Naive B cell (primary cell): ENCODE measurements around the gene CYP2U1. TPM values are rescaled to one million over a fixed set of nuclear protein-coding genes. Genes with fewer than 3 reads are reported as not detected.

Source experiments
- ATAC-seq, 2 donors: fragments of 150-1000 bp; cut with Tn5 transposase; 2 replicates each; pipeline ENCODE4 v1.10.0; 2021; ENCODE audit warnings: low read depth in 2 of 2, mild to moderate bottlenecking in 2 of 2, moderate library complexity in 2 of 2
- DNase-seq: peaks from one replicate; pipeline ENCODE4 v3.0.0; 2022
- H3K27ac Mint-ChIP-seq, 6 donors: one replicate each; pipeline ENCODE4 v1.8.0; 2020 to 2022; ENCODE audit warnings: mild to moderate bottlenecking in 6 of 6, mixed read lengths in 6 of 6, moderate library complexity in 5 of 6, inconsistent platforms in 2 of 6
- H3K27me3 Mint-ChIP-seq, 3 donors: one replicate each; pipeline ENCODE4 v1.8.0; 2021 to 2022; ENCODE audit warnings: mixed read lengths in 3 of 3, mild to moderate bottlenecking in 1 of 3
- H3K36me3 Mint-ChIP-seq, 2 donors: one replicate each; pipeline ENCODE4 v1.8.0; 2020 to 2022; ENCODE audit warnings: mixed read lengths in 2 of 2, inconsistent platforms in 1 of 2, mild to moderate bottlenecking in 1 of 2
- H3K4me1 Mint-ChIP-seq, 3 donors: one replicate each; pipeline ENCODE4 v1.8.0; 2020 to 2022; ENCODE audit warnings: mixed read lengths in 3 of 3, inconsistent platforms in 1 of 3, mild to moderate bottlenecking in 1 of 3, moderate library complexity in 1 of 3
- H3K4me3 Mint-ChIP-seq, 8 donors: one replicate each; pipeline ENCODE4 v1.8.0; 2020 to 2022; ENCODE audit warnings: mild to moderate bottlenecking in 8 of 8, mixed read lengths in 8 of 8, moderate library complexity in 8 of 8, inconsistent platforms in 2 of 8
- H3K9me3 Mint-ChIP-seq, 7 donors: one replicate each; pipeline ENCODE4 v1.8.0; 2020 to 2022; ENCODE audit warnings: mixed read lengths in 7 of 7, mild to moderate bottlenecking in 5 of 7, inconsistent platforms in 2 of 7, moderate library complexity in 1 of 7
- polyA plus RNA-seq, 6 donors: library from polyadenylated mRNA; unstranded; fragments of 300-500 nt; fragmentation: Illumina TruSeq; gene quantifications; one replicate each; pipeline ENCODE4 v1.2.3, GENCODE V29; 2021; ENCODE audit warnings: low read depth in 6 of 6

Gene CYP2U1
- 10 to 100 TPM; 11.3 to 25.6 (median 14.6) TPM for polyA plus RNA-seq

- H3K27me3 Mint-ChIP-seq: no peaks in the 10 kb centered on the region
- H3K9me3 Mint-ChIP-seq: no peaks in the 10 kb centered on the region
- peaks cover 35 to 51% (median 41%) of the 10 kb centered on the region in 3 donors for H3K4me1 Mint-ChIP-seq
- H3K4me3 Mint-ChIP-seq: peak within 1 kb of the TSS; percentile 86 to 99 (median 94)
- DNase-seq (peak; percentile 87), ATAC-seq (peak; percentile 89)
- peak within 1 kb of the TSS; percentile 90 to 99 (median 96) for H3K27ac Mint-ChIP-seq
- no peaks in the 10 kb centered on the region for H3K36me3 Mint-ChIP-seq
These were observed at the start of gene CYP2U1 for GRCh38 chr4:107930821-107931774. CYP2U1 (plus strand) TSS chr4:107931549; CDS start chr4:107931644, 95 bp downstream.

- Mint-ChIP-seq H3K36me3 (no peaks in the 10 kb centered on the region), H3K27ac (no peak overlapping the region), H3K4me1 (no peaks in the 10 kb centered on the region), H3K4me3 (no peak overlapping the region), H3K9me3 (peaks cover 0 to 30% (median 4%) of the 10 kb centered on the region in 7 donors), H3K27me3 (peaks cover 0 to 29% (median 24%) of the 10 kb centered on the region in 3 donors)
- no peak for DNase-seq
- no peak for ATAC-seq
These were observed 45.5 kb upstream of the CYP2U1 start for GRCh38 chr4:107885865-107886264.

GRCh38 chr4:107888237-107888636 is 43.1 kb upstream of the CYP2U1 start:
- Mint-ChIP-seq H3K27me3 (peaks cover 6 to 23% (median 16%) of the 10 kb centered on the region in 3 donors), H3K36me3 (no peaks in the 10 kb centered on the region), H3K4me3 (no peak overlapping the region), H3K4me1 (no peaks in the 10 kb centered on the region), H3K27ac (no peak overlapping the region), H3K9me3 (peaks cover 0 to 30% (median 4%) of the 10 kb centered on the region in 7 donors)
- ATAC-seq (no peak), DNase-seq (no peak)

GRCh38 chr4:107890779-107891178 is 40.6 kb upstream of the CYP2U1 start:
- Mint-ChIP-seq H3K4me1 (no peaks in the 10 kb centered on the region), H3K27ac (peak overlapping the region in 1 of 6 donors; percentile 39), H3K27me3 (peaks cover 7 to 15% (median 14%) of the 10 kb centered on the region in 3 donors), H3K4me3 (no peak overlapping the region), H3K9me3 (peaks cover 0 to 30% (median 4%) of the 10 kb centered on the region in 7 donors), H3K36me3 (no peaks in the 10 kb centered on the region)
- no peak for DNase-seq
- no peak for ATAC-seq

GRCh38 chr4:107891299-107891698 is 40.0 kb upstream of the CYP2U1 start:
- no peak for DNase-seq
- no peak overlapping the region for H3K27ac Mint-ChIP-seq
- H3K4me3 Mint-ChIP-seq: no peak overlapping the region
- no peak for ATAC-seq
- H3K36me3 Mint-ChIP-seq: no peaks in the 10 kb centered on the region
- H3K9me3 Mint-ChIP-seq: peaks cover 0 to 30% (median 4%) of the 10 kb centered on the region in 7 donors
- no peaks in the 10 kb centered on the region for H3K4me1 Mint-ChIP-seq
- peaks cover 11 to 19% (median 14%) of the 10 kb centered on the region in 3 donors for H3K27me3 Mint-ChIP-seq

- no peaks in the 10 kb centered on the region for H3K4me1 Mint-ChIP-seq
- H3K36me3 Mint-ChIP-seq: no peaks in the 10 kb centered on the region
- peak overlapping the region in 1 of 6 donors; percentile 57 for H3K27ac Mint-ChIP-seq
These were observed 37.9 kb upstream of the CYP2U1 start for GRCh38 chr4:107893171-107894137.

GRCh38 chr4:107894138-107894603 is 37.2 kb upstream of the CYP2U1 start:
- Mint-ChIP-seq H3K36me3 (no peaks in the 10 kb centered on the region), H3K4me1 (no peaks in the 10 kb centered on the region), H3K27me3 (peaks cover 11 to 33% (median 14%) of the 10 kb centered on the region in 3 donors), H3K4me3 (no peak overlapping the region), H3K27ac (no peak overlapping the region), H3K9me3 (peaks cover 0 to 7% (median 3%) of the 10 kb centered on the region in 7 donors)
- no peak for ATAC-seq
- no peak for DNase-seq

More at GRCh38 chr4:107893171-107894137, 37.9 kb upstream of the CYP2U1 start:
- Mint-ChIP-seq H3K9me3 (peaks cover 0 to 12% (median 3%) of the 10 kb centered on the region in 7 donors), H3K27me3 (peaks cover 11 to 29% (median 14%) of the 10 kb centered on the region in 3 donors), H3K4me3 (no peak overlapping the region)
- ATAC-seq: no peak
- no peak for DNase-seq

- Mint-ChIP-seq H3K27ac (no peak overlapping the region), H3K4me3 (no peak overlapping the region), H3K36me3 (no peaks in the 10 kb centered on the region), H3K9me3 (no peaks in the 10 kb centered on the region), H3K27me3 (peaks cover 14 to 45% (median 26%) of the 10 kb centered on the region in 3 donors), H3K4me1 (no peaks in the 10 kb centered on the region)
- DNase-seq (no peak), ATAC-seq (no peak)
These were observed 35.1 kb upstream of the CYP2U1 start for GRCh38 chr4:107896158-107896645.

- H3K27me3 Mint-ChIP-seq: peaks cover 15 to 41% (median 29%) of the 10 kb centered on the region in 3 donors
- H3K9me3 Mint-ChIP-seq: no peaks in the 10 kb centered on the region
- H3K4me3 Mint-ChIP-seq: no peak overlapping the region
- no peak overlapping the region for H3K27ac Mint-ChIP-seq
- DNase-seq (no peak), ATAC-seq (no peak)
- H3K4me1 Mint-ChIP-seq: no peaks in the 10 kb centered on the region
- no peaks in the 10 kb centered on the region for H3K36me3 Mint-ChIP-seq
These were observed 34.7 kb upstream of the CYP2U1 start for GRCh38 chr4:107896646-107897045.

GRCh38 chr4:107897823-107898222 is 33.5 kb upstream of the CYP2U1 start:
- H3K36me3 Mint-ChIP-seq: no peaks in the 10 kb centered on the region
- no peak for ATAC-seq

GRCh38 chr4:107900067-107900466 is 31.3 kb upstream of the CYP2U1 start:
- H3K36me3 Mint-ChIP-seq: peaks cover 0 to 5% of the 10 kb centered on the region in 2 donors
- H3K4me3 Mint-ChIP-seq: no peak overlapping the region
- no peaks in the 10 kb centered on the region for H3K4me1 Mint-ChIP-seq
- no peak overlapping the region for H3K27ac Mint-ChIP-seq
- no peak for ATAC-seq
- H3K9me3 Mint-ChIP-seq: peaks cover 4 to 11% (median 6%) of the 10 kb centered on the region in 7 donors
- peaks cover 30 to 53% (median 41%) of the 10 kb centered on the region in 3 donors for H3K27me3 Mint-ChIP-seq
- no peak for DNase-seq

More at GRCh38 chr4:107897823-107898222, 33.5 kb upstream of the CYP2U1 start:
- Mint-ChIP-seq H3K27ac (no peak overlapping the region), H3K4me1 (no peaks in the 10 kb centered on the region), H3K9me3 (no peaks in the 10 kb centered on the region), H3K4me3 (no peak overlapping the region), H3K27me3 (peaks cover 25 to 46% (median 41%) of the 10 kb centered on the region in 3 donors)
- no peak for DNase-seq

- peaks cover 4 to 12% (median 6%) of the 10 kb centered on the region in 7 donors for H3K9me3 Mint-ChIP-seq
- no peak overlapping the region for H3K4me3 Mint-ChIP-seq
- no peak for ATAC-seq
These were observed 30.8 kb upstream of the CYP2U1 start for GRCh38 chr4:107900508-107900907.

More at GRCh38 chr4:107900508-107900907, 30.8 kb upstream of the CYP2U1 start:
- Mint-ChIP-seq H3K4me1 (no peaks in the 10 kb centered on the region), H3K27ac (no peak overlapping the region), H3K36me3 (peaks cover 0 to 5% of the 10 kb centered on the region in 2 donors), H3K27me3 (peaks cover 30 to 48% (median 41%) of the 10 kb centered on the region in 3 donors)
- DNase-seq: no peak
